Measurements from ENCODE around the gene THAP6.
"Not testable (repeated sequence)": the region's sequence is repeated elsewhere in the genome, so short reads cannot be mapped to it uniquely, and the experiment has no call there.

Gene THAP6

DNA sequence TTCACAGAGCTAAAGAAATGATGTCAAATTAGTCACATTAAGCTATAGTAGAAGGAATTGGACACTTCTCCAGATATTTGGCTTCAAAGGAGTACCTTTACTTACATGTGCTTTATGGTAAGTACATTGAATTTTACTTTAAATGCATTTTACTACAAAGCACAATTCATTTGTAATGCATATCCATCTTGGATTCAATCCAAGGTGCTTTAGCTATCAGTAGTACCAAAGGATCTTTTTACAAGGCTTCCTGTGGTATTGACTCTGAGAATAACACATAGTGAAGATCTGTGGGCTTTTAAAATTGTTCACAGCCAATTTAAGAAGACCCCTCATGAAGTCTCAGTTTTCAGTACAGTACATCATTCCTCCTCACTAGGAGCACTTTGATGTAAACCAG, 13.2 kb downstream of the THAP6 start:
- no peak for DNase-seq

DNA sequence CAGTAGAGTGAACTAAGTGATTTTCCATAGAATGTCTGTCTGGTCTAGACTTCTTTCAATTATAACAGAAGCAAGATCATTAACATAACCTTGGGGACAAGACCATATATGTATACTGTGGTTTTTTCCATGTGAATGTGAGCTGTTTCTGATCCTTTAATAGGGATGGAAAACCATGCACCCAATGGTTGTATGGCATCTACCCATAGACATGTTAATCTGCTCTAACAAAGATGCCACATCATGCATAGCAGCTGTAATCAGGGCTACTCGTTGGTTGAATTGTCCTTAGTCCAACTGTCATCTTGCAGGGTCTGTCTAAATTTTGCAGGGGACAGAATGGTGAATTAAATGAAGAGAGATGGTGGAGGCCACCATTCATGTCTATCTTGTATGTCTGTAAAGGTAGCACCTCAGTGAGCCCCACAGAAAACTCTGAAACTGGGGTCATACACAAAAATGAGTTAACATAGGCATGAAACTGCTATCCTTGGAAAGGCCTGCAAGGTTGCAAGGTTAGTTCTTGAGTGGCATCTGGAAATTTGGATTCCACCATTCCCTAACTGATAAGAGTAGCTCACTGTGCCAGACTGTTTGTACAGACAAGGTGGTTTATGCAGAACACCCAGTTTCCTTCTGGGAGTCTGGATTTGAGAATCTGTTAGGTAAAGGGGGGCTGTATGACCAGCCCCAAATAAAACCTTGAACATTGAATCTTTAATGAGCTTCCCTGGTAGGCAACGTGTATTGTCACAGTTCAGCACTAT, 16.5 kb downstream of the THAP6 start:
- DNase-seq, result no peak

DNA sequence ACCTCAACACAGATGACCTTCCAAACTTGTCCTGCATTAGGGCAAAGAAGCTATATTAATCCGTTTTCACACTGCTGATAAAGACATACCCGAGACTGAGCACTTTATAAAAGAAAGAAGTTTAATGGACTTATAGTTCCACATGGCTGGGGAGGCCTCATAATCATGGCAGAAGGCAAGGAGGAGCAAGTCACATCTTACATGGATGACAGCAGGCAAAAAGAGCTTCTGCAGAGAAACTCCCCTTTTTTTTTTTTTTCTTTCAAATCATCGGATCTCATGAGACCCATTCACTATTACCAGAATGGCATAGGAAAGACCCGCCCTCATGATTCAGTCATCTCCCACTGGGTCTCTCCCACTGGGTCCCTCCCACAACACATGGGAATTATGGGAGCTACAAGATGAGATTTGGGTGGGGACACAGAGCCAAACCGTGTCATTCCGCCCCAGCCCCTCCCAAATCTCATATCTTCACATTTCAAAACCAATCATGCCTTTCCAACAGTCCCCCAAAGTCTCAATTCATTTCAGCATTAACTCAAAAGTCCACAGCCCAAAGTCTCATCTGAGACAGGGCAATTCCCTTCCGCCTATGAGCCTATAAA, 17.4 kb downstream of the THAP6 start:
- not testable (repeated sequence) for DNase-seq

DNA sequence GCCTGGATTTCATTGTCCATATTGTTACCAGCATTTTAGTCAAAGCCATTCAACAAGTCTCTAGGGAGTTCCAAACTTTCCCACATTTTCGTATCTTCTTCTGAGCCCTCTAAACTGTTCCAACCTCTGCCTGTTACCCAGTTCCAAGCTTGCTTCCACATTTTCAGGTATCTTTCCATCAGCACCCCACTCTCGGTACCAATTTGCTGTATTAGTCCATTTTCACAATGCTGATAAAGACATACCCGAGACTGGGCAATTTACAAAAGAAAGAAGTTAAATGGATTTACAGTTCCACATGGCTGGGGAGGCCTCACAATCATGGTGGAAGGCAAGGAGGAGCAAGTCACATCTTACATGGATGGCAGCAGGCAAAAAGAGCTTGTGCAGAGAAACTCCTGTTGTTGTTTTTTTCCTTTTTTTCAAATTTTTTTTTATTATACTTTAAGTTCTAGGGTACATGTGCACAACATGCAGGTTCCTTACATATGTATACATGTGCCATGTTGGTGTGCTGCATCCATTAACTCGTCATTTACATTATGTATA, 19.1 kb downstream of the THAP6 start:
- DNase-seq, result not testable (repeated sequence)

DNA sequence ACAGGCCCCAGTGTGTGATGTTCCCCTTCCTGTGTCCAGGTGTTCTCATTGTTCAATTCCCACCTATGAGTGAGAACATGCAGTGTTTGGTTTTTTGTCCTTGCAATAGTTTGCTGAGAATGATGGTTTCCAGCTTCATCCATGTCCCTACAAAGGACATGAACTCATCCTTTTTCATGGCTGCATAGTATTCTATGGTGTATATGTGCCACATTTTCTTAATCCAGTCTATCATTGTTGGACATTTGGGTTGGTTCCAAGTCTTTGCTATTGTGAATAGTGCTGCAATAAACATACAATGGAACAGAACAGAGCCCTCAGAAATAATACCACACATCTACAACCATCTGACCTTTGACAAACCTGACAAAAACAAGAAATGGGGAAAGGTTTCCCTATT, 19.7 kb downstream of the THAP6 start:
- not testable (repeated sequence) for DNase-seq

DNA sequence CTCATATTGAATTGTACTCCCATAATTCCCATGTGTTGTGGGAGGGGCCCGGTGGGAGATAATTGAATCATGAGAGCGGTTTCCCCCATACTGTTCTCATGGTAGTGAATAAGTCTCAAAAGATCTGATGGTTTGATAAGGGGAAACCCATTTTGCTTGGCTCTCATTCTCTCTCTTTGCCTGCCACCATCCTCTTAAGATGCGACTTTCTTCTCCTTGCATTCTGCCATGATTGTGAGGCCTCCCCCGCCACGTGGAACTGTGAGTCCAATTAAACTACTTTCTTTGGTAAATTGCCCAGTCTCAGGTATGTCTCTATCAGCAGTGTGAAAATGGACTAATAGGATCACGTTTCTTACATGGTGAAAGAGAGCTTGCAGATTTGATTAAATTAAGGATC, 23.0 kb downstream of the THAP6 start:
- not testable (repeated sequence) for DNase-seq

DNA sequence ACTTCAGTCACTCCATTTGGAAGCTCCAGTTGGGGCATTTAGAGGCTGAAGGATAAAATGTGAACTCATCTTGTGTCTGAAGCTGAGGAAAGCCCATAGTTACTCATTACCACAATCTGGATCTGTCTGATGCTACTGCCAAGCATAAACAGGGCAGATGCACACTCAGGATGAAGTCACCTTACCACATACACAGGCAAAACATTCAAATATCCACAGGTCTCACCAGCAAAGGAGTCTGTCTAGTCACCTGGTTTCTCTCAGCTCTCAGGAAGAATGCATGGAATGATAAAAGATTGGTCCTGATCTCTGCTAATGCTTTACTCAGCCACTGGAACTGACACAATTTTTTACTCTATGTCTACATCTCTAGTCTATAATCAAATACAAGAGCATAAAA, 28.6 kb downstream of the THAP6 start:
- peak; percentile 90 for DNase-seq

DNA sequence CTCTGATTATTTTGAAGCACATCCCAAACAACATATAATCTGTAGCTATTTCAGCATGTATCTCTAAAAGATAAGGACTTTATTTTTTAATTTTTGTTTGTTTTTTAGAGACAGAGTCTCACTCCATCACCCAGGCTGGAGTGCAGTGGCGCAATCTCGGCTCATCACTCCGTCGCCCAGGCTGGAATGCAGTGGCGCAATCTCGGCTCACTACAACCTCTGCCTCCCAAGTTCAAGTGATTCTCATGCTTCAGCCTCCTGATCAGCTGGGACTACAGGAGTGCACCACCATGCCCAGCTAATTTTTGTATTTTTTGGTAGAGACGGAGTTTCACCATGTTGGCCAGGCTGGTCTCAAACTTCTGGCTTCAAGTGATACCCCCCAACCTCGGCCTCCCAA, 29.9 kb downstream of the THAP6 start:
- peak; percentile 3 for DNase-seq

DNA sequence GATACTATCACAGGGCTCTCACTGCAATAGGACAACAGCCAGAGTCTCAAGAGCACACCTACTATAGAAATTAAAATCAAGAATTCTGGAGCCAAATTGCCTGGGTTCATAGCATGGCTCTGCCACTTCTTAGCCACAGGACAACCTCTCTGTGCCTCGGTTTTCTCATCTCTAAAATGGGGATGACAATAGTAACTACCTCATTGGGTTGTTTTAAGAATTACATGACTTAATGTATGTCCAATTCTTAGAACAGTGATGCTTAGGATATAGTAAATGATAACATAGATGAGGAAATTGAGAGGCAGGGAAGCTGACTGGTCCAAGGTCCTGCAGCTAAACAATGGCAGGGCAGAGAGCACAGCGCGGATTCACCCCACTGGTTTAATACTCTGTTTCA, 30.6 kb downstream of the THAP6 start:
- no peak for DNase-seq

DNA sequence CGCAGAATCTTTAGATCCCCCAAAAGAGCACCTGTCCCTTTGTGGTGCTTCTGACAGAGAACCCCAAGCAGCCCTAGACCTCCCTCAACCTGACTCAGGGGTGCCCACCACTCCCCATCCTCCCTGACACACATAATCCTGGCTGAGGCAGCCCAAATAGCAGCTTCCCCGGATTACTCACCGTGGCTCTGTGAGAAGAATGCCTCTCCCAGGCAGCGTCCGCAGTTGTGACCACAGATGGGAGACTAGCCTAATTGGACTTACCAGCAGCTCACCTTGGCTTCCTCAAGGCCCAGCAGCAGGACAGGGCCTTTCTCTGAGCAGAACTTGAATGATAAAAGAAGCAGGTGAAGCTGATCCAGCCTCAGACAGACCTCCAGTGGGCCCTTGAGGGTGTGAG, 31.3 kb downstream of the THAP6 start:
- DNase-seq, result peak; percentile 79

DNA sequence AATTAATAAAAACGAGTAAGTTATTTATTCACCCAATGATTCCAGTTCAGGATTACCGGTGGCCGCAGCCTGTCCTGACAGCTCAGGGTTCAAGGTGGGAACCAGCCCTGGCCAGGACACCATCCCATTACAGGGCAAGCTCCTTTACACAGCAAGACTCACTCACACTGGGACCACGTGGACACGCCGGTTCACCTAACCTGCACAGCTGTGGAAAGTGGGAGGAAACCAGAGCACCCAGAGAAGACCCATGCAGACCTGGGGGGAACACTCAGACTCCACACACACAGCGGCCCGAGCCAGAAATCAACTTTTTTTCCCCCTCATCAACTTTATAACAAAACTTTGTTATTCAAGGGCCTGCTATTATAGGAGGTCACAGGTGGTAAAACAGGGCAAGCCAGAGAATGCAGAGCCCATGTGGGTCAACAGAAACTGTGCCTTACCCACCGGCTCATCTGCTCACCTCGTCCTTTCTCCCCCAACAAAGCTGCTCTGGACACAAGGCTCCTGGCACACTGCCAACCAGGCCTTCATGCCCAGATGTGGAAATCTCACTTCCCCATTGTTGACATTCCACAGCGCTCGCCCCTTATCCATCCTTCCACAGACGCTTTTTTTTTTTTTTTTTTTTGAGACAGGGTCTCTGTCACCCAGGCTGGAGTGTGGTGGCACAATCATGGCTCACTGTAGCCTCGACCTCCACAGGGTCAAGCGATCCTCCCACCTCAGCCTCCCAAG, 33.5 kb downstream of the THAP6 start:
- DNase-seq, result peak; percentile 63

DNA sequence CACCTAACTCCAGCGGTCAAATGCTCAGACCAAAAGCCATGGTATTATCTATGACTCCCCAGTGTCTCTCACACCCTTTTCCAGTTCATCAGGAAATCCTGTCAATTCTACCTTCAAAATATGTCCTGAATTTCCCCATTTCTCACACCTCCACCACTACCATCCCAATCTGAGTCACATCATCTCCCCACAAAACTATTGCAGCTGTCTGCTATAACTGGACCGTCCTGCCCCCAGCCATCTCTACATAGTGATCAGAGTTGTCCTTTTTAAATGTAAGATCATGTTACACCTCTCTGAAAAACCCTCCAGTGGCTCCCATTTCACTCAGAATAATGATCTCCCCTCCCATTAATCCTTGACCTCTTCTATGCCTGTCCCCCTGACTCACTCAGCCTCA, 34.7 kb downstream of the THAP6 start:
- no peak for DNase-seq

DNA sequence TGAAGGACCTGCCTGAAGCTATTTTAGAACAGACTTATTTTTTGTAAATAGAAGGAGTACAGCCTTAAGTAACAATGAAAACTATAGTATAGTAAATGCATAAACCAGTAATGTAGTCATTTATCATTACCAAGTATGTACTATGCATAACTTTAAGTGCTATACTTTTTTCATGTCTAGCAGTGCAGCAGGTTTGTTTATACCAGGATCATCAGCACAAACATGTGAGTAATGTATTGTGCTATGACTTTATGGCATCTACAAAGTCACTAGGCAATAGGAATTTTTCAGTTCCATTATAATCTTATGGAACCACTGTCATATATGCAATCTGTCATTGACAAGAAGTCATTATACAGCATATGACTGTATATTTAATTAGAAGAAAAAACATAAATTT, 38.2 kb downstream of the THAP6 start:
- DNase-seq, result no peak

DNA sequence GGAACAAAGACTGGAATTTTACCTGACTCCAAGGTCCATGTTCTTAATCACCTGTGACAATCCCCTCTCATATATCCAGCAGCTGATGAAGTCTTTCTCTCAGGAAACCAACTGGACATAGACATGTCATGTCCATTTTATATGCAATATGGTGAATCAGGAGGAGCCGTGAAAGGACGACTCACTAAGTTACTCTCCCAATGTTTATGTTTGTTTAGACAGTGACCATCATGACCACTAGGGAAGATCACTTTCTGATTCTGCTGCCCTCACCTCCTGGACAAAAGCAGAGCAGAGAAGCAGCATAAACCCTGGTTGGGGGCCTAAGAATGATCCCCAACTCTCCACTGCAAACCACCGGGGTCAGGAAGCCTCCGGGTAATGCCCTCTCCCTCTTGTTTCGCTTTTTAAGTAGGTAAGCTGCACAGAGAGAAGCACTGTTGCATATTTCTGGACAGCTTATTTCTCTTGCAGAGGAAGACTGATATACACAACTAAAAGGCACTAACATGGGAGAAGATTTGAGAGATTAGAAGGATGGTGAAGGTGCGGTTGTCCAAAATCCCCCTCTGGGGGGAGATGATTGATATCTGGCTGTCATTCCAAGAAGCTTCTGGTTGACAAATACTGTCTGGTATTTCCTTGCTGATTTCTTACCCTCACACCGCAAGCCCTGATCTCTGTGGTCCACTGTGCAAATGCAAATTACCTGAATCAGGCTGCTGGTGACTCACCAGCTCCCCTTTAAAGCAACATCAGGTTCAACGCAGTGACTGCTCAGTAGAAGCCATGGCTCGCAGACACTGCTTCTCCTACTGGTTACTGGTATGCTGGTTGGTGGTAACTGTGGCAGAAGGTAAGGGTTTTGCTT, 41.3 kb downstream of the THAP6 start, which contains the start of gene ODAPH:
TSS of gene ODAPH (plus strand) at position 773 of the 871 bp plus-strand sequence. CDS start at position 790, 17 bp downstream.
- peak; percentile 80 for DNase-seq

DNA sequence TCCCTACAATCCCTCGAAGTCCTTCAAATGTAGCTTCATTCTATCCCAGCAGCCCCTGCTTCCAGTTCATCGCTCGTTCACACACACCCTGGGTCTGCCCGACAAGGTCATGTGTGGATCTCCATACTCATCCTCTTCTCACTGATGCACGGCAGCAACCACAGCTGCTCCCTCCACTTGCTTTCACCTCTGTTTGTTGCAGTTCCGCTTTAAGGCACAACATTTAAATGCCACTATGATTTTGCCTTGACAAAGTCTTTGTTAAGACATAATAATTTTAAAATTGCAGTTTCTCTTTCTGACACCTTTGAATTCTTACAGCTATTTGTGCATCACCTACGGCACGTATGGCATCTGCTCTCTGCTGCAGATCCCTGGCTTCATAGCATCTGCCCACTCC, 43.4 kb downstream of the THAP6 start:
- no peak for DNase-seq

DNA sequence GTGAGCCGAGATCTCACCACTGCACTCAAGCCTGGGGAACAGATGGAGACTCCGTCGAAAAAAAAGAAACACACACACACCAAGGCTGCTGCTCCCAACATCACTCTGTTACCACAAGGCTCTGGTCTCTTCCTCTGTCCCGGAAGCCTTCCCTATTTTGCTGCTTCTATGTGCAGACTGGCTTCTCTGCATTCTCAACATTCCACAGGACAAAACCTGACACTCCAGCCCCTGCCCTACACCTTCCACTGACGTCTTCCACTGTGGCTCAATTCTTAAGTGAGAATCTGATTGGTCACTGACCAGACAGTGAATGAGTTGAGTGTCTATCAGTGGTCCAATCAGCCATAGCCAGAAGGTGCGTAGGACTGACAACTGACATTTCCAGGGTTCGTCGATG, 47.5 kb downstream of the THAP6 start:
- peak; percentile 38 for DNase-seq

DNA sequence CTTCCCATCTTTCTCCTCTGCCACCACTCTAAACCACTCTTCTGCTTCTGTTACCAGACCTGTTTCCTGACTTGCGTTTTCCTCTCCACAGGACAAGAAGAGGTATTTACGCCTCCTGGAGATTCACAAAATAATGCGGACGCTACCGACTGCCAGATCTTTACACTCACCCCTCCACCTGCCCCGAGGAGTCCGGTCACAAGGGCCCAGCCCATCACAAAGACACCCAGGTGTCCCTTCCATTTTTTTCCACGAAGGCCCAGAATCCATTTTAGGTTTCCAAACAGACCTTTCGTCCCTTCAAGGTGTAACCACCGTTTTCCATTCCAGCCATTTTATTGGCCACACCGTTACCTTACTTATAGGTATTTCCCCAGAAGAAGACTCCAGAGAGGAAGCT, 49.8 kb downstream of the THAP6 start:
- no peak for DNase-seq

DNA sequence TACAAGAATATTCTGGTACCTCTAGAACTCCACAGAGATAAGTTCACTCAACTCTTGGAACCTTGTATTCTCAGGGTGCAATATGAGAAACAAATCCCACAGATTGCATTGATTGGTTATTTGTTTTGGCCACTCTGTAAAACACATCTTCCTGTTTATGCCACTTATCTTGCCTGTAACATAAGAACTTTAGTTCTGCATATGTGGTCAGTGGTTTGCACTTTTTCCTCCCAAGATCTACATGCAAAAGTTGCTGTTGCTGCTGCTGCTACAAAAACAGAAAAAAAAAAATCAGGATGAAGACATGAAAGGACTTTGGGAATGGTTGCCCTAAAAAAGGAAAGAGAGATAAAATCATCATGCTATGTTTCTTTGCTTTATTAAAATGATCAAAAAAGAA, 51.2 kb downstream of the THAP6 start:
- DNase-seq, result no peak

DNA sequence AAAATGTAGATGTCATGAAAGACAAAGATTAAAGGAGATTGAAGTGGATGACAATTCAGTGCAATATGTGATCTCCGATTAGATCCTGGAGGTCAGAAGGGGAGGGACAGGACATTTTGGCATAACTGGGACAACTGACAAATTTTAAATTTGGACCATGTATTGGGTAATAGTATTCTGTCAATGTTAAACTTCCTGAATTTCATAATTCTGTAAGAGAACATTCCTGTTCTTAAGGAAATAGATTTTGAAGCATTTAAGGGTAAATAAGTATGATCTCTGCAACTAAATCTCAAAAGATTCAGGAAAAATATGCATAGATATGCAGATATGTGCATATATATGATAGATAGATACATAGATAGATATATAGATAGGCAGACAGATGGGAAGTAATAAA, 52.6 kb downstream of the THAP6 start:
- DNase-seq, result no peak

DNA sequence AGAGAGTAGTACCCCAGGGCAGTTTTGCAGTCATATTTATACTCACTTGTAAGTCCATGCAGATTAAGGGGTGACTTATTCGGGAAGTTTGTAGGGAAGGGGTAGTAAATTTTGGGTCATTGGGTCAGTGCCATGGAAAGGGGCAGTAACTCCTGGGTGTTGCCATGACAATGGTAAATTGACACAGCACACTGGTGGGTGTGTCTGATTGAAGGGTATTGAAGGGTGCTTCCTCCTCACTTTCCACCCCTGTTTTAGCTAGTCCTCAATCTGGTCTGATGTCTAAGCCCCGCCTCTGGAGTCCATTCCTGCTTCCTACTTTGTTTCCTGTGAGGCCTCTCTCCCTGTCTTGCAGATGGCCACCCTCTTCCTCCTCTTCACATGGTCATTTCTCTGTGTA, 53.5 kb downstream of the THAP6 start:
- DNase-seq, result no peak

Data from fibroblast of upper back skin (primary cell).